GF-D8 (cell line): Measurements from ENCODE around the gene MAP3K14.

Source experiments
- DNase-seq: peaks from one replicate; lab custom pipeline; 2025; lab: John Stamatoyannopoulos, UW

The MAP3K14 gene

GRCh38 chr17:45222996-45223538 is 93.8 kb downstream of the MAP3K14 start:
- DNase-seq = no peak

GRCh38 chr17:45222289-45222995 is 94.4 kb downstream of the MAP3K14 start:
- no peak for DNase-seq

DNA sequence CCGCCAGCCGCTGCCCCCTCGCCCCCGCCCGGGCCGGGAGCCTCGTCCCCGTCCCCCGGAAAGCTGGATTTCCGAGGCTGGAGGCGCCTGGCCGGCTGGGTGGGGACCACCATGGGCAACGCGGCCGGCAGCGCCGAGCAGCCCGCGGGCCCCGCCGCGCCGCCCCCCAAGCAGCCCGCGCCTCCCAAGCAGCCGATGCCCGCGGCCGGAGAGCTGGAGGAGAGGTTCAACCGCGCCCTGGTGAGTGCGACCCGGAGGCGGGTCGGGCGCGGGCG is 94.9 kb downstream of the MAP3K14 start:
- no peak for DNase-seq

- peak; percentile 25 for DNase-seq
Observed at GRCh38 chr17:45221081-45222013, 95.5 kb downstream of the MAP3K14 start, which contains the start of gene FMNL1. FMNL1 (plus strand) TSS chr17:45221885; CDS start chr17:45222125, 240 bp downstream.

DNA sequence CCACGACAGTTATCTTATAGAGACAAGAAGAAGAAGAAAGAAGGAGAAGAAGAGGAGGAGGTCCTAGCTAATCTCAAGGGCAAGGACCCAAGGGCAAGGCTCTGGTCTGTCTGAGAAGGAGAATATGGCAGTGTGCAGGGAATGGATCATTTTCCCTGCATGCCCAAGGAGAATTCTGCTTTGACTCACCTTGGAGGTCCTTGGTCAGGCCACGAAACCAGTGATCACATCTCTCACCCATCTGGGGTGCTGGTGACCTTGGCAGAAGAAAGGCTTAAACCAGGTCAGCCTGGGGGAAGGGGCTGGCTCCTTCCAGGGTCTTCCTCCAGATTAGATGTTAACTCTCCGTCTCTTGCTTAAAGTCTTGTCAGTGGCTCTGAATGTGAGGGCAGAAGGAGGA is 96.7 kb downstream of the MAP3K14 start:
- DNase-seq = no peak

GRCh38 chr17:45218895-45219661 is 97.7 kb downstream of the MAP3K14 start:
- no peak for DNase-seq
